Measurements from ENCODE around the gene GDAP2. TPM values are rescaled to one million over a fixed set of nuclear protein-coding genes. Genes with fewer than 3 reads are reported as not detected.
A peak's percentile ranks its signal among the peaks of the same experiment; 100 is the strongest.

Gene GDAP2
- total RNA-seq, 2 donors from 2014 or later, result 20.4 to 26.7 TPM

DNA sequence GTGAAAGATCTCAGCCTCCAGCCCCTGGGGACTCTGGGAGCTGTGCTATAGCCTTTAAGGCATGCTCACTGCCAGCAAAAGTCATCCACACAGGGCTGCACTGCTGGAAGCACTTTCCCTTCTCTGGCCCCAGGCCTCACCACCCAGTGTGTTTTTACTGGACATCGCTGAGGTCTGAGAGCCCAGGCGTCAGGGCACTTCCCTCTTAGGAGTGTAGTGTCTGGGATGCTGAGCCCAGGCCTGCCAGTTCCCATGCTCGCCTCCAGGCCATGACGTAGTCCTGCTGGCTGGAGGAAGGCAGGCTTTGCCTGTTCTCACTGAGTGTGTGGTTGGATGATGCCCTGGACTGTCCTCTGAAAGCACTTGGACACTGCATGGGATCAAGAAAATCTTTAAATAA is 101.2 kb downstream of the GDAP2 start:
- Mint-ChIP-seq H3K27ac (no peak overlapping the region), H3K9me3 (peaks cover 7 to 12% of the 10 kb centered on the region in 2 donors), H3K36me3 (peaks cover 0 to 13% of the 10 kb centered on the region in 2 donors)
- DNase-seq (ENCODE audit: low spot score in 2 of 2), result no peak
- ATAC-seq, result no peak

DNA sequence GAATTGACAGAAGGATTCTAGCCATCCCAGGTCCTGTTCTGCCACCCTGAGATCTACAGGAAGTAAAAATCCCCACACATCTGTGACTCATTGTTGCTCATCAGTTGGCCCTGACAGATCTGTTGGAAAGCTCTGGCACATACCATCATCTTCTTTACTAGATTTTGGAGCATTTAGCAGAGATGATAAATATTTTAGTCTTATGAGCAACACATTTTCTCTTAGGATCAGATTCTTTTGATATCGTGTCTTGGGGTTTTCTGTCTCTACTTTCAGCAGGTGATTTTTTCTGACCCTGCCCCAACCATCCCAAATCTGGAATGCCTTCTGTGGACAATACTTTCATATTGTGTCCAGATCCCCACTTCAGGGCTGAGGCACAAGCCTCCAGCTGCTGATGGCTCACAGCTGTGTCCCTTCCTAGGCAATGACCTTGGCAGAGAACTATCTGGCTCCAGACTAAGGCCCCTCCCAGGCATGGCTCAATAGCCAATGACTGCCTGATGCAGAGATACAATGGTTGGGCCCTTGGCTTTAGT is 102.8 kb downstream of the GDAP2 start:
- peaks cover 0 to 7% of the 10 kb centered on the region in 2 donors for H3K36me3 Mint-ChIP-seq
- ATAC-seq, result peak; percentile 66 to 69
- peaks cover 6 to 7% of the 10 kb centered on the region in 2 donors for H3K9me3 Mint-ChIP-seq
- no peak for DNase-seq (ENCODE audit: low spot score in 2 of 2)
- H3K27ac Mint-ChIP-seq, result no peak overlapping the region

DNA sequence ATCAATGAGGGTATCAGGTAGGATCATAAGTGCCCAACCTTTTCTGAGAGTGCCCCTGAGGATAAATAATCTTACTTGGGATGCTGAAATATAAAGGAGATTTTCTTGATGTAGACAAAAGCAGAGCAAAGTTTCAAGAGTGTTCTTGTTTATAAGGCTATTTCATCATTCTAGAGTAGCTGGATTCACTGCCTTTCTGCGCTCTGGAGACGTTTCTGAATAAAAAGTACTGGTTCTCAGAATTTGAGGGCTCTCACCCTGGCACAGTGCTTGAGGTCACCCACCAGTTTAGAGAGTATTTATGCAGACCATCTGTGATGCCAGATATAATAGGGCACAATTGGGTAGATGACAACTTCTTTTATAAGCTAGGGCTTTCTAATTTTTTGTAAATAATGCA is 103.3 kb downstream of the GDAP2 start:
- peaks cover 0 to 7% of the 10 kb centered on the region in 2 donors for H3K36me3 Mint-ChIP-seq
- H3K9me3 Mint-ChIP-seq, result peaks cover 7 to 10% of the 10 kb centered on the region in 2 donors
- ATAC-seq (no peak), DNase-seq (ENCODE audit: low spot score in 2 of 2) (no peak)
- no peak overlapping the region for H3K27ac Mint-ChIP-seq

DNA sequence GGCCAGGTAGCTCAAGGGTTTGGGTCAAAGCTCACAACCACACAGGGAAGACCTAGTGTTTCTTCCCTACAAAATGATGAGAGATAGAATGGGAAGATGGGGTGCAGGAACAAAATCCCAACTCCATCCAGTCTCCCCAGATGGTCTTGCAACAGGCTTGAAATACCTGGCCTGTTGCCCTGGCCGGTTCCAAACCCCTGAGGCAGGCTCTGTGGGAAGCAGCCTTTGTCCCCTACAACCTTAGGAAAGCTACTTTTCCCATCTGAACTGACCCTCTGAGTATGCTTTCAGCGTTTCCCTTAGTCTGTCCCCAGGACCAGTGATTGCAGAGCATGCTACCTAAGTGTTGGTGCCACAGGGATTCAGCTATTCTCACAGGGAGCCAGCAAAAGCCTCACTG is 104.0 kb downstream of the GDAP2 start:
- no peak for DNase-seq (ENCODE audit: low spot score in 2 of 2)
- H3K27ac Mint-ChIP-seq, result no peak overlapping the region
- H3K36me3 Mint-ChIP-seq, result peaks cover 0 to 5% of the 10 kb centered on the region in 2 donors
- H3K9me3 Mint-ChIP-seq, result peaks cover 4 to 7% of the 10 kb centered on the region in 2 donors
- no peak for ATAC-seq

DNA sequence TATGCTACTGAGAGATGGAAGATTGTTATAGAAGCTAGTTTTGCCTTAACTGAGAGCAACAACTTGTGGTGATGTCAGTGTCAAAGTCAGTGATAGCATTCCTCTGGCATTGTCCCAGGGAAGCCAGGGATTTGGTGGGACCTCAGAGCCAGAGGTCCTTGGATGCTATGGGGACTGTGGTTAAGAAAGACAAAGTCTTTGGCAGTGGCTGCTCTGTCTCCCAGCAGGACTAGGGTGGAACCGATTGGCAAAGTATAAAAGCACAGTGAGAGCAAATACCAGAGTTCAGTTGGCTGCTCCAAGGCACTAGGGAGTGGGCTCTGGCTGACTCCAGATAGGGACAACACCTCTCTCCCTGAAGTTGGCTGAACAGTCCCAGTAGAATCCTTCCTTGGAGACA is 104.8 kb downstream of the GDAP2 start:
- H3K27ac Mint-ChIP-seq, result peak overlapping the region in 1 of 2 donors; percentile 30
- no peak for ATAC-seq
- no peaks in the 10 kb centered on the region for H3K36me3 Mint-ChIP-seq
- DNase-seq (ENCODE audit: low spot score in 2 of 2), result no peak
- H3K9me3 Mint-ChIP-seq, result peaks cover 0 to 4% of the 10 kb centered on the region in 2 donors

DNA sequence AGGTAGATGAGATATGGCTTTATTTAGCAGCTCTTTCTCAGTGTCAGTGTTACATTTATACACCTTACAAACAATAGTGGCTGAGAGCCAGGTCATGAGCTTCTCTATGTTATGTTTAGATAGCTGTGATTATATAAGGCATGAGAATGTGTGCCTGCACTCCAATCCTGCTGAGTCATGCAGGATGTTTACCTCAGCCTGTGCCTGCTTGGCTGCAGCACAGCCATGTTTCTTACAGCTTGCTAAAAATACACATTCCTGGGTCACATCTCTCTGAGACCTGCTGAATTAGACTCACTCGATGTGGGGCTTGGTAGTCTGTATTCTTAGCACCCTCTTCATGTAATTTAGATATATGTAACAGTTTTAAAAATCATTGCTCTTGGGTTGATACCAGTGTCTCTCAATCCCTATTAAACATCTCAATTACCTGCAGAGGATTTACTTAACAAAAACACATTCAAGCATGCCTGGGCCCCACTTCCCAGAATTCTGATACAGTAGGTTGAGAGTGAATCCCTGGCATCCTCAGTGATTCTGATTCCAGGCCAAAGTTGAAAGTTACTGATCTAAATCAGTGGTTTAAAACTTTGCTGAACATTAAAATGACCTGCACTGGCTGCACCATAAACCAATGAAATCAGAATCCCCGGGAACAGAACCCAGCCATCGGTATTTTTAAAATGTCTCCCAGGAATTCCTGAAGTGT is 107.5 kb downstream of the GDAP2 start:
- H3K36me3 Mint-ChIP-seq, result no peaks in the 10 kb centered on the region
- no peak for DNase-seq (ENCODE audit: low spot score in 2 of 2)
- peaks cover 0 to 4% of the 10 kb centered on the region in 2 donors for H3K9me3 Mint-ChIP-seq
- H3K27ac Mint-ChIP-seq, result peak overlapping the region in 1 of 2 donors; percentile 50
- no peak for ATAC-seq

DNA sequence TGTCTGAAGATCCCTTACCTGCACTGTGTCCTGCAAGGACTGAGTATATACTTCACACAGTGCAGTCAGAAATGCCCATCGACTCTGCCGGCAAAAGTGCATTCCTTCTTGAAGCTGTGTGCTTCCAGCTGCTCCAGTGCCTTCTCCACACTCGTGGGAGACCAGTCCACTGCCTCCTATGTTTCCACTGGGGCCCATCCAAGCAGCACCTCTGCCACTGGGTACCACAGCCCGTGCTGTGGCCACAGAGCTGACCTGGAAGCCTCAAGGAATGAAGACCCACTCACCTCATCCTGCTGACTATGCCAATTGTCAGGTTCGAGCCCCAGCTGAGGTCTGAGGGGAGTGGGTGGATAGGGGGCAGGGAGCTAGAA is 108.1 kb downstream of the GDAP2 start:
- H3K36me3 Mint-ChIP-seq, result no peaks in the 10 kb centered on the region
- no peak for DNase-seq (ENCODE audit: low spot score in 2 of 2)
- peak overlapping the region in 1 of 2 donors; percentile 50 for H3K27ac Mint-ChIP-seq
- peaks cover 0 to 4% of the 10 kb centered on the region in 2 donors for H3K9me3 Mint-ChIP-seq
- ATAC-seq, result no peak

DNA sequence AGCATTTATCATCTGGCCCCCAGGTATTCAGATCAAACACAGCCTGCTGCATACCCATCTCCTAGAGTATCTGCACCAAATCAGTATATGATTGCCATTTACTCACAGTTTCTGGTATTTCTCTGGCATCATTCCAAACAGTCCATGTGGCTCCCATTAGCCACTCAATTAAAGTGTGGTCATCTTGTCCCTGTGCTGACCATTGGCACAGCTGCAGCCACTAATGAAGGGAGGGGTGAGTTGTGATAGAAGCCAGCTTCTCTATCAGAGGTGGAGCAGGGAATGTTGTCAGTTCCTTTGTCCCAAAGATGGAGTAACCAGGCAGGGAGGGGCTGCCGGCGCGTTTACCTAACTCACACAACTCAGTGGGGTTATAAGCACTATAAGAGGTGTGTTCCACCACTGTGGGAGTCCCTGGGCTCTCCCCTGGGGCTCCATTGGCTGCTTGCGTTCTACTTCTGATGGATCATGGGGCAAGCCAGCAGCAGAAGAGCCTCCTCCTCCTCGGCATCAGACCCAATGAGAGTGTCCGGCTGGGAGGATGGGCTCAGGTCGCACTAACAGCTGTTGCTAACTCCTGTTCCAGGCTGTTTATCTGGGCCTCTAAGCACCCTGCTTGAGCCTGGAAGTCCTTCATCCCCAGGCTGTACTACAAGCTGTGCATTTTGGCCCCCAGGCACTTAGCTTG is 108.6 kb downstream of the GDAP2 start:
- no peaks in the 10 kb centered on the region for H3K36me3 Mint-ChIP-seq
- H3K27ac Mint-ChIP-seq, result peak overlapping the region in 1 of 2 donors; percentile 50
- H3K9me3 Mint-ChIP-seq, result peaks cover 0 to 4% of the 10 kb centered on the region in 2 donors
- DNase-seq (ENCODE audit: low spot score in 2 of 2), result no peak
- no peak for ATAC-seq

DNA sequence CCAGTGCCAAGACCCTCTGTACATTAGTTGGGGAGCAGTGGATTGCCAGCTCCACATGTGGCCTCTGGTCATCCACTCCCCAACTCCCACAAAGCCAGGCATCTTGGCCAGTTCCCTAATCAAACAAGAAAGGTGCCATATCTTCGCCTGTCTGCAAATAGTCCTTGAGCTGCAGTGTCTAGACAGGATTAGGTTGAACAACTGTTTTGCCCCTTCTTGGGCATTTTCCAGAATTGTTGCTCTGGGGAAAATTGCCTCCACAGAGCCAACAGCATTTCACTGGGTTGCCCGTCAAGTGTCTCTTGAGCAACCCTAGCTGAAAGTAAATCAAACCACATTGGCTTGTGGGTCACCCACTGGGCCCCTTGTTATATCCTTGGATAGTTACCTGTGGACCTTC is 109.3 kb downstream of the GDAP2 start:
- Mint-ChIP-seq H3K27ac (no peak overlapping the region), H3K9me3 (peaks cover 0 to 4% of the 10 kb centered on the region in 2 donors)
- no peak for DNase-seq (ENCODE audit: low spot score in 2 of 2)

DNA sequence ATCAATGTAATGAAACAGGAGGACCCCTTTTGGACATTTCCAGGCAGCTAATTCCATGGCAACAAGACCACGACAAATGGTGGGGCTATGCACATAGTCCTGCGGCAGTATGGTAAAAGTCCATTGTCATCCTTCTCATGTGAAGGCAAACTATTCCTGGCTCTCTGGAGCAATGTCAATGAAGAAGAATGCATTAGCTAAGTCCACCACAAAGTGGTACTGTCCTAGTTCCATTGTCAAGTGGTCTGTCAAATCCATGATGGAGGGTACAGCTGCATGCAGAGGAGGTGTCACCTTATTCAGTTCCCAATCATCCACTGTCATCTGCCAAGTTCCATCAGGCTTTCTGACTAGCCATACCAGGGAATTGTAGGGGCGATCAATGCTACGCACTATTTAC is 110.1 kb downstream of the GDAP2 start:
- ATAC-seq (no peak), DNase-seq (ENCODE audit: low spot score in 2 of 2) (no peak)
- Mint-ChIP-seq H3K36me3 (no peaks in the 10 kb centered on the region), H3K27ac (no peak overlapping the region), H3K9me3 (peaks cover 0 to 4% of the 10 kb centered on the region in 2 donors)

More for the DNA sequence above, 109.3 kb downstream of the GDAP2 start:
- no peaks in the 10 kb centered on the region for H3K36me3 Mint-ChIP-seq
- ATAC-seq, result no peak

DNA sequence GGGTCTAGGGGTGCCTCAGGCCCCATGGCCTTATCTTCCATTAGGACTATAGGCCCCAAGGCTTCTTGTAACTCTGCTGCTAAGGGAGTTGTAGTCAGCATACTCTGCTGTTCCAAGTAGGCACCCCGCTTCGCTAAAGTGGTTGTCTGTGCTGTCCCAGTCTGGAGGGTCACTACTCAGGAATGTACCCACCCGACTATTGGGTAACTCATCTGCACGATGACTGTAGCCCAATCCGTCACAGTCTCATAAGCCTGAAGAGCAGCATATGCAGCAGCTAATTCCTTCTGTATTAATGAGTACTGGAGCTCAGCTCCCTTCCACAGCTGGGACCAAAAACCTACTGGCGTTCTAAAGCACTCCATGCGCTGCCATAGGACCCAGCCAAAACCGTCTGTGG is 111.0 kb downstream of the GDAP2 start:
- Mint-ChIP-seq H3K9me3 (peaks cover 0 to 4% of the 10 kb centered on the region in 2 donors), H3K36me3 (no peaks in the 10 kb centered on the region), H3K27ac (no peak overlapping the region)
- DNase-seq (ENCODE audit: low spot score in 2 of 2) (no peak), ATAC-seq (no peak)

DNA sequence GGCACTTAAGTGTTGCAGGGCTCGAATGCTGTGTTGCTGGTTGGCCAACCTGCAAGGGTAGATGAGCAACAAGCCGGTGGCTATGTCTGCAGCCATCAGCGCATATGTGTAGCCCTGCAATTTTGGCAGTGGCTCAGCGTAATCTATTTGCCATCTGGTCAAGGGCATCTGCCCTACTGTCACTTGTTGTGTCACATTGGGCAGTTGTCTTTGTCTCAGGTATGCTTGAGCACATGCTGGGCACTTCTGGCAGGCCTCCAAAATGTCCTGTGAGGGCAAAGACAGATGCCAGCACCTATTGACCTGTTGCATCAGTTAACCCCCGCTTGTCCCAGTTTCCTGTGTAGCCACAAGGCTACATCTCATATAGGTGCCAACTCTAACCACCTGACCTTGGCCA is 111.8 kb downstream of the GDAP2 start:
- ATAC-seq (no peak), DNase-seq (ENCODE audit: low spot score in 2 of 2) (no peak)
- no peak overlapping the region for H3K27ac Mint-ChIP-seq
- H3K36me3 Mint-ChIP-seq, result no peaks in the 10 kb centered on the region
- H3K9me3 Mint-ChIP-seq, result peaks cover 0 to 4% of the 10 kb centered on the region in 2 donors

DNA sequence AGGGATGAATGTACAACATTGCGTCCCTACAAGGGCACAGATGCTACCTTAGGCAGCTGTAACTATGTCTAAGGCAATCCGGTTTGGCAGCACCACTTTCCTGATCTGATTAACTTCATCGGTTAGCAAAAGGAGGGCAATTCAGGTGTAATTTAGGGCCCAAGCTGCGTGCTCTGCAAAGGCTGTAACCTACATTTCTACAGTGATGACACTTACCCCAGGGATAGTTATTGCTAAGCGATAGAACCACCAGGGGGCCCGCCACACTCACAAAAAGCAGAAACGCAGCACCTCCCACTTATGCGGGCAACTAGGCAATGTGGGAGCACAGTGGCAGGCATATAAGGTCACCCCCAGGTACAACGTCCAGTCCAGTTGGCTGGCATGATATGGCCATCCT is 113.5 kb downstream of the GDAP2 start:
- Mint-ChIP-seq H3K36me3 (no peaks in the 10 kb centered on the region), H3K9me3 (no peaks in the 10 kb centered on the region), H3K27ac (no peak overlapping the region)
- no peak for DNase-seq (ENCODE audit: low spot score in 2 of 2)
- no peak for ATAC-seq

DNA sequence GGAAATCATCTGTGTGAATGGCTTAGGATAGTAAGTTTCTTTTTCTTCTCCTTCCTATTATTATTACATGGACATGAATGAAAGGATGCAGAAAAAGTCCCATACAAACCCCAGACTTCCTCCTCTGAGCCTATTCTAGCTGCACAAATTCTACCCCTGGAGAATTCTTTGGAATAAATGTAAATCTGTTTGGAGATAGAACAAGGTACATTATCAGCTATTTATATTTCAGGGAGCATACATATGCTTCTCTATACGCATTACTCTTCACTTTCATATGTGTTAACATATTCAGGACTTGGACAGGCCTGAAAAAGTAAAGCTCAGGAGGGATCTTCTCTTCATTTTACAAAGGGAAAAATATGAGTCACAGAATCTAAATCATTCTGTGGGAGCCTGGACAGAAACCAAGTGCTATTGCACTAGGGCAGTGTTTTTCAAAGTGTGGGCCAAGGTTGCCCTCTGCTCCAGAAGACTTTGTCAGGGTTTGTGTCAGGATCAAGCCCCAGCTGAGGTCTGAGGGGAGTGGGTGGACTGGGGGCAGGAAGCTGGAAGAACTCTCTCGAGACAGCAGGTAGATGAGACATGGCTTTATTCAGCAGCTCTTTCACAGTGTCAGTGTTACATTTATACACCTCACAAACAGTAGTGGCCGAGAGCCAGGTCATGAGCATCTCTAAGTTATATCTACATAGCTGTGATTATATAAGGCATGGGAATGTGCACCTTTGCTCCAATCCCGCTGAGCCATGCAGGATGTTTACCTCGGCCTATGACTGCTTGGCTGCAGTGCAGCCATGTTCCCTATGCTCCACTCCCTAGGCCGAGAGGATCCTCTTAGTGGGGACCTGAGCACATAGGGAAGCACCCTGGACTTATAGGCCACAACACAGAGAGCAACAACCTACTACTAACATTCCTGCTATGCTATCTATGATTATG is 114.3 kb downstream of the GDAP2 start:
- Mint-ChIP-seq H3K27ac (no peak overlapping the region), H3K36me3 (no peaks in the 10 kb centered on the region), H3K9me3 (no peaks in the 10 kb centered on the region)
- no peak for DNase-seq (ENCODE audit: low spot score in 2 of 2)
- no peak for ATAC-seq

Data from activated naive CD4-positive, alpha-beta T cell treated with anti-CD3 and anti-CD28 coated beads, Interleukin-2, amount 50 U/mL, for 72 hours (primary cell).